GM19023 (cell line): ENCODE measurements around the gene CSAD.

Experiments used
- ATAC-seq: cut with Tn5 transposase; IDR thresholded peaks from one replicate; pipeline ENCODE4 v1.9.1; 2021; ENCODE audit warnings: mild to moderate bottlenecking, moderate library complexity; ENCODE audit not compliant: unreplicated experiment

Gene CSAD

GRCh38 chr12:53180220-53180930, at the start of gene CSAD, which contains the start of gene ZNF740:
Gene CSAD, minus strand, starts transcription at chr12:53180925. Its CDS starts 7,455 bp downstream, at chr12:53173470.
Gene ZNF740, plus strand, starts transcription at chr12:53180722. Its CDS starts 1,262 bp downstream, at chr12:53181984.
- peak; percentile 97 for ATAC-seq

GRCh38 chr12:53230108-53230845, 49.6 kb upstream of the CSAD start:
- no peak for ATAC-seq

GRCh38 chr12:53229454-53229853, 48.7 kb upstream of the CSAD start:
- ATAC-seq = no peak

GRCh38 chr12:53227836-53228235, 47.1 kb upstream of the CSAD start:
- ATAC-seq = no peak

- ATAC-seq = no peak
Observed at GRCh38 chr12:53227341-53227740, 46.6 kb upstream of the CSAD start.

GRCh38 chr12:53226815-53227214, 46.1 kb upstream of the CSAD start:
- no peak for ATAC-seq

GRCh38 chr12:53225635-53226424, 45.1 kb upstream of the CSAD start:
- no peak for ATAC-seq

- no peak for ATAC-seq
Observed at GRCh38 chr12:53224897-53225634, 44.3 kb upstream of the CSAD start.

GRCh38 chr12:53224061-53224896, 43.6 kb upstream of the CSAD start:
- no peak for ATAC-seq

GRCh38 chr12:53223389-53224060, 42.8 kb upstream of the CSAD start:
- no peak for ATAC-seq

GRCh38 chr12:53222806-53223261, 42.1 kb upstream of the CSAD start:
- no peak for ATAC-seq

GRCh38 chr12:53222170-53222721, 41.5 kb upstream of the CSAD start:
- no peak for ATAC-seq

- no peak for ATAC-seq
Observed at GRCh38 chr12:53221203-53222080, 40.7 kb upstream of the CSAD start.

- peak; percentile 60 for ATAC-seq
Observed at GRCh38 chr12:53220694-53221202, 40.0 kb upstream of the CSAD start.

- ATAC-seq = peak; percentile 45
Observed at GRCh38 chr12:53219956-53220693, 39.4 kb upstream of the CSAD start.

- peak; percentile 12 for ATAC-seq
Observed at GRCh38 chr12:53219292-53219955, 38.7 kb upstream of the CSAD start.
